HS-5 (cell line): ENCODE results near the gene FAM174A.

Source experiments
- DNase-seq: peaks from one replicate; pipeline ENCODE4 v3.0.0-alpha.2; 2012; ENCODE audit warnings: low read depth

FAM174A gene

DNA sequence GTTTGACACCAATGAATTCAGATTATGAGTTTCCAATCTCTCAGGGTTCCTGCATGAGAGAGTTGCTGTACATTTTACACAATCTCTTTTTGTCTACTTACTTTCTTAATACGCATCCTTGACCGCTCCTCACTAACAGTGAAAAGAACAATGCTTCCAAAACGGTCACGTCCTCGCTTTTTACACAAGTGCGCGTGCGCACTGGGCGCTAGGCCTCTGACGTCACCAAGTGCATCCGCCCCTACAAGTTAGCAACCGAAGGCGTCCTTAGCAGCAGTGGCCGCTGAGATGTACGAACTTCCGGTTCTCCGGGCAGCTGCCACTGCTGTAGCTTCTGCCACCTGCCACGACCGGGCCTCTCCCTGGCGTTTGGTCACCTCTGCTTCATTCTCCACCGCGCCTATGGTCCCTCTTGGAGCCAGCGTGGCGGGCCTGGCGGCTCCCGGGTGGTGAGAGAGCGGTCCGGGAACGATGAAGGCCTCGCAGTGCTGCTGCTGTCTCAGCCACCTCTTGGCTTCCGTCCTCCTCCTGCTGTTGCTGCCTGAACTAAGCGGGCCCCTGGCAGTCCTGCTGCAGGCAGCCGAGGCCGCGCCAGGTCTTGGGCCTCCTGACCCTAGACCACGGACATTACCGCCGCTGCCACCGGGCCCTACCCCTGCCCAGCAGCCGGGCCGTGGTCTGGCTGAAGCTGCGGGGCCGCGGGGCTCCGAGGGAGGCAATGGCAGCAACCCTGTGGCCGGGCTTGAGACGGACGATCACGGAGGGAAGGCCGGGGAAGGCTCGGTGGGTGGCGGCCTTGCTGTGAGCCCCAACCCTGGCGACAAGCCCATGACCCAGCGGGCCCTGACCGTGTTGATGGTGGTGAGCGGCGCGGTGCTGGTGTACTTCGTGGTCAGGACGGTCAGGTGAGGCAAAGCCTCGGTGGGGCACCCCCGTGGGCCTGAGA lies at the start of gene FAM174A:
TSS of gene FAM174A (plus strand) at position 315 of the 946 bp plus-strand sequence. CDS start at position 472, 157 bp downstream.
- peak; percentile 90 for DNase-seq

DNA sequence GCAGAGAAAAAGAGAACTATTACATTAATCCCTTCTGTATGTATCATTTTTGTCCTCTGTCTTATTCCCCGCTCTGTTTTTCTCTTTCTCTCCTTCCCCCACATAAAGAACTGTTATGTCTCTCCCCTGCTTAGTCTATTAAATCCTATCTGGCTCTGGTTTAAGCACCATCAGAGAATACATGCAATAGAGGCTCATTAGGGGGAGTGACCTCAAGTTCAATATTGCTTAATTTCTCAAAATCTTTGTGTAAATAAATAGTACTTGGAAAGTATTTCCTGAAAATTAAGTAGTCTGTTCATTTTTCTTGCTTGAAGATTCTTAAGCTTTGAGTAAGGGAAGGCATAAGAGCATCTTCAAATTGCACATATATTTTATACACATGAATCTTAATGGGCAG lies 41.2 kb upstream of the FAM174A start:
- no peak for DNase-seq

DNA sequence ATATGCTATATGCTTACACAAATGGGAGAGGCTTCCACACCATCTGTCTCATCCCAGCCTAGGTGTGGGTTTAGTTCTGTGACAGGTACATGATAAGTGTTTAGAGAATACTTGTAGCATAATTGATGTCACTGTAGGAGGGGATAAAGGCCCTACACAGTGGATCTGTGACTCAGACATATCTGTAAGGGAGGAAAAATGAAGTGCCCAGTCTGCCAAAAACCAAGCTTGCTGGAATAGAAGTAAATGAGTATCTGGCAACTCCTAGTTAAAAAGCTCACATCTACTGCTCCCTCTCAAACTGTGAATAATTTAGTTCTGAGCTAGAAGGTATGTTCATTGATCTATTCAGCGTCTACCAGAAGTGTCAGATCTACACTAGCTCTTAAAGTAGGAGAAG lies 38.9 kb upstream of the FAM174A start:
- no peak for DNase-seq

DNA sequence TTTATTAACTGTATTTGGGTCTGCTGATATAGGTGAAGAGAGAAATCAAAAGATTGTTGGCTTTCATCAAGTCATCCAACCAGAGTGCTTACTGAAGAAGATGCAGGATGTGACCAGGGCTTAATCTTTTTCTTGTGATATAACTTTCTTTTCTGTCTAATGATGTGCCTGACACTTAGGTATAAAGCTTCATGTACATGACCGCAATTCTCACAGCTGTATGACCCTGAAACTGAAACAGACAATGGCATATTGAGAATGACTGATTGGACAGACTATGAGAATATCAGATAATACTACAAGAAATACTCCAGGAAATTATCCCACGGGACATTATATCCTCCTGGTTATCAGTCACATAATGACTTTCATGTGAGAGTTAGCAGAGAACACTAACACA lies 32.5 kb upstream of the FAM174A start:
- no peak for DNase-seq

DNA sequence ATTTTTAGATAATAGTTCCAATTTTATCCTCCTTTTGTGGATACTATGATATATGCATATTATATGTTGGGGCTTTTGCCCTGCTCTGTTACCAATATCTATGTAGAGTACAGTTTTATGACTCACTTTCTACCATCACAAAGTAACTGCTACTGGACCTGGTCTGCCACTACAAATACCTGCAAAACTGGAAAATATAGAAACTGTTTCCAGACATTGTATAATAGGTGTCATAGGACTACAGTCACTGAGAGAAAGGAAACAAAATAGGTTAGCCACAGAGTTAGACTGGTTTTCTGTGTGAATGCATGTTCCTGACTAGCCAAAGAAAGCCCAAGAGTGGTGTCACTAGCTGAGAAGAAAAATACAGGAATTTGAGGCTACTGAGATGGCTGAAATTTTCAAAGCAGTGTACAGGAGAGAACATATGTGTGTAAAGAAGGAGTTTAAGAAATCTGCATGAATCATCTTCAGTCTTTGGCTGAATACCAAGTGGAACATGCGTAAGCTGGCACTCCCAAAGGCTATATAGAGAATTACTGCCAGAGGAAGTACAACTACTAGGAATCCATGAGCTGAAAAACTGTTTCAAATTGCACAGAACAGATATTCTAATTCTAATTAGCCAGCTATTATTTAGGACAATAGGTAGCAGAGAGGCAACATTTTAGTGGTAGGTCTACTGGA lies 29.0 kb upstream of the FAM174A start:
- peak; percentile 80 for DNase-seq

DNA sequence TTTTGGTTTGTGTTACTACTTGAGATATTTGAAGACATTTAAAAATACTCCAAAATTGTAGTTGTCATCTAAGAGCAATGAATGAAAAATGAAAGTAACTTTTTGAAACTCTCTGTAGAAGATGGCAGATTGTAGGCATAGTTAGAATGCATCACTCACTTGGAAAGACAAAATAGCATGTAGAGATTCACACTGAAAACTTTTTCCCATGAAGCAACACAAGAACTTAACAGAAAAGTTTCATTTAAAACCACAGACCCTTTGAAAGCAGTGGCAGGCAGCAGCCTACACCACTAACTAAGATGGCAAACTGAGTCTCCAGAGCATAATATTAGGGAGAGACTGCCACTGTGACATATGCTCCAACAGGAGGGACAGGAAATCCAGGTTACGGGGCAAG lies 18.9 kb upstream of the FAM174A start:
- DNase-seq = no peak

DNA sequence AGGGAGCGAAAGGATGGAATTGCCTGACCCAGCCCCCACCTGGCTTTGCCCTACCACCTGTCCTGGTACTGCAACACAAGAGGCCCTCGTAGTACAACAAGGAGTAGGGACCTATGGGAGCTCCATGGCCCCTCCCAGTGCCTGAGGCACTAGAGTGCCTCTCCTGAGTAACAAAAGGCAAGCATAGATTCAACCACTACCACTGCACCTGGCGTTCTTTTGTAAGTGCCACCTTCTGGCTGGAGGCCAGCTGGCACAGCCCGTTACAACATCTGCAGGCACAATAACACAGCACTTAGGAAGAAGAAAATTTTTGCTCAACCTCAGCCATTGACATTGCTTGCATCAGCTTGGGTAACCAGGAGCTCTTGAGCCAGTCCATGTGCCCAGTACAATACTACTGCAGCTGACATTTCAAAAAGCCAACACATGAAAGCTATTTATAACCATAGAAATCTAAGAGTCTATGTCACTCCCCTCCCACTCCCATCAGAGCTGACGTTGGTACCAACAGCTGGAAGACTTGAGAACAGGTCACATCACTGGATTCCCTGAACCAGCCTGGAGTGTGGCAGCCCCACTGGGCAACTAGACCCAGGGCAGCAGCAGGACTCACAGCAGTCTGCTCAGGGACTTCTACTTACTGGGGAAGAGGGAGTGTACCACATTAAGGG lies 17.7 kb upstream of the FAM174A start:
- DNase-seq = no peak

DNA sequence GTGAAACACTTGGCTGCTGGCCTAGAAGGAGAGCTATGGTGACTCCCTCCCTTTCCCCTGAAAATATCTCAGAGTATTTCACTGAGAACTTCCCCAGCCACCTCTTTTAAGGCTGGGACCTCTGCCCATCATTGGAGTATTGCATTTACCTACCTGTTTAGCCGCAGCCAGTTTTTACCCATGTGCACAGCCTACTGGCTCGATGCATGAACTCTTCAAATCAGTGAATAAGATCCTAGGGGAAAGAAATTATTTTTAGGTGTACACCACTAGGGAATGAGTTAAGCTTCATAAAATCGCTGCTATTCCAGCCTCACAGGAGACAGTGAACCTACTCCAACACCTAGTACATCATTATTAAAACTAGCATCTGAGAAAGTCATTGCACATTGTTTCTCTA lies 16.8 kb upstream of the FAM174A start:
- no peak for DNase-seq

DNA sequence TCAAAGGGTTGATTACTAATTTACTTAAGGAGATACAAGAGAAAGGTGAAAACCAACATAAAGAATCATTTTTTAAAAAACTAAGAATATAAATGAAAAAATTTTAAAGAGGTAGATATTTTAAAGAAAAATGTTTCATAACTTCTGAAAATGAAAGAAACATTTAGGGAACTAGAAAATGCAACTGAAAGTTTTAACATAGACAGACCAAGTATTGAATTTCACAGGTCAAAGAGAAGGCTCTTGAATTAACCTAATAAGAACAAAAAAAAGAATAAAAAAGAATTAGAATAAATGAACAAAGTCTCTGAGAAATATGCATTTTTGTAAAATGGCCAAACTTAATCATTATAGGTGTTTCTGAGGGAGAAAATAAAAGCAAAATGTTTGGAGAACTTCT lies 16.1 kb upstream of the FAM174A start:
- no peak for DNase-seq

DNA sequence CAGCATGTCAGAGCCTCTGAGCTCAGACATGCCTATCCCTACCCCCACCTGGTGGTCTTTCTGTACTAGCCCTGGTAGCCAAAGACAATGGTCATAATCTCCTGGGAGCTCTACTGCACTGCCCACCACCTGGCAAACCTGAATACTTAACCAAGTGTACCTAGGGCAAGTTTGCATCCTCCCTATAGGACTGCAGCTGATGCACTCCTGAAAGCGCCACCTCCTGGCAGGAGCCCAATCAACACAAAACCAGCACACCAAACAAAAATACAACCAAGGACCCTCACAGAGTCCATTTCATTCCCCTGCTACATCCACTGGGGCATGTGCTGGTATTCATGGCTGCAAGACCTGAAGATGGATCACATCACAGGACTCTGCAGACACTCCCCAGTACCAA lies 14.8 kb upstream of the FAM174A start:
- no peak for DNase-seq

DNA sequence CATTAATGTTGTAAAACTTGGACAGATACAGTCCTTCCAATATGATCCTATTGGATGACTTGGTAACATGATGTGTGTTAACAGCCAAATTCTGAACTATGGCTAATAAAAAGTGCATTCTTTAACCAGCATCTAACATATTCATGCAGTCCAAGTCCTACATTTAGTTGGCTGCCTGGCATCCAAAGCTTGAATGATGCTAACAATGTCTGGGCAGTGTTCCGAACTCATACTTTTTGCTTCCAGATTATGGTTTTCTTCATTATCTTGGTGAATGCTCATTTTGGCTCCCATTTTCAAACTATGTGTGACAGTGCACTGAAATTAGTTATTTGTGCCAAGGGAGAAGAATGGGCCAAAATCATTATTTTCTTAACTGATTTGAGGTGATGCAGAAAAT lies 2.8 kb downstream of the FAM174A start:
- DNase-seq = no peak

DNA sequence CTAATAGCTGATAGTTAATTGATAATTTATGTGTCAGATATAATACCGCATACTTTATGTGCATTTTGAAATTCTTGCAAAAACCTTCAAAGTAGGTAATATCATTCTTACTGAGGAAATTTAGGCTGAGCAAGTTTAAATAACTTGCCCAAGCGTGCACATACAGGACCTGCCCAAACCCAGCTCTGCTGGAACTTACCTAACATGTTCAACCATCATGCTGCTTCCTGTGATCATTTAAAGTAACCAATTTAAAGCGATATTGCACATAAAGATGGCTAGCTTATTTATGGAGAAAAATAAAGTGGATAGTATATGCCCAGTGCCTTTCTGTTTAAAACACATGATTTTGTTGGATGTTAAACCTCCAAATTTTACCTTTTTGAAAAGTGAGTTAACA lies 4.3 kb downstream of the FAM174A start:
- no peak for DNase-seq

DNA sequence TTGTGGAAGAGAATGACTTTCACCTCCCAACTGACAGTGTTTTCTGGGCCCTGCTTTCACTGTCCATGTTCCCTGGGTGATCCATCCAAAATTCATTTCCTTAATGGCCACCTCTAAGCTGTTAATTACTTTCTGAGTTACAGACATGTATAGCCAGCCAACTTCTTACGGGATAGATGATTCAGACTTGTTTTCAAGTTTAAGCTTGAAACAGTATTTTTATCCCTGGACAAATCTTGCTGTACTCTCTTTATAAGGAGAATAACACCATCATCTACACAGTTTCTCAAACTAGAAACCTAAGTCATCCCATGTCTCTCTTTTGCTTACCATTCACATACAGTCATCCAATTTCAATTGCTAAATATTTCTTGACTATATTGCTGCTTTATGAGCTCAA lies 6.9 kb downstream of the FAM174A start:
- DNase-seq = no peak

DNA sequence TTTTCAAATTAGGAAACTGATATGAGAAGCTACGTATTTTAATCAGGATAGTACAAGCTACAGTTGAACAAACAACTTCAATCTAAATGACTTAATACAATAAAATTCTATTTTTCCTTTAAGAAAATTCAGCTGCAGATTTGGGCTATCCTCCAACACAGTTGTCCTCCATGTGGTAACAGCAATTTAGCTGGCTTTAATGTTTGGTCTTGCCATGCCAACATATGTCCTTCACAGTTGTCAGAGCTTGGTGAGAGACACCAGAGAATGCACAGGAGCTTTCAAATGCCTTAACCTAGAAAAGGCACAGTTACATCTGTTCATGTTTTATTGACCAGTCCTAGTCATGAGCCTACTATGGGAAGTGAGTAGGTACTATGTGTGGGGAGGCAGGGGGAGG lies 10.8 kb downstream of the FAM174A start:
- no peak for DNase-seq

DNA sequence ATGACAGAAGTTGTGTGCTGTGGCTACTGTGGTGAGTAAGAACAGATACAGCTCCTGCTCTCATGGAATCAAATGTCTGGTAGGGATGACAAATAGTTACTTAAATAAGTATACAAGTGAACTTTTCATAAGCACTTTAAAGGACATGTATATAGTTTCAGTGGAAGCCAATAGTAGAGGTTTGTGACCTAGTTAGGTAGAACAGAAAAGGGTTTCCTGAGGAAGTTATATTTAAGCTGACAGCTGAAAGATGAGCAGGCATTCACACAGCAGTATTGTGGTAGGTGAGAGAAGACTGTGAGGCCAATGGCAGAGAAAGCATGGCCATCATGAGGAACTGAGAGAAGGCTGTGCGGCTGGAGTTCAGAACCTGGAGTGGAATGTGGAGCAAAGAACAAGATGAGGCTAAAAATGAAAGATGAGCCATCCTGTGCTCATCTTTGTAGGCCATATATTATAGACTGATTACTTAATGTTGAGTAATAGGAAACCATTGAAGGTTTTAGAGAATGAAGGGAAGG lies 15.4 kb downstream of the FAM174A start:
- no peak for DNase-seq

DNA sequence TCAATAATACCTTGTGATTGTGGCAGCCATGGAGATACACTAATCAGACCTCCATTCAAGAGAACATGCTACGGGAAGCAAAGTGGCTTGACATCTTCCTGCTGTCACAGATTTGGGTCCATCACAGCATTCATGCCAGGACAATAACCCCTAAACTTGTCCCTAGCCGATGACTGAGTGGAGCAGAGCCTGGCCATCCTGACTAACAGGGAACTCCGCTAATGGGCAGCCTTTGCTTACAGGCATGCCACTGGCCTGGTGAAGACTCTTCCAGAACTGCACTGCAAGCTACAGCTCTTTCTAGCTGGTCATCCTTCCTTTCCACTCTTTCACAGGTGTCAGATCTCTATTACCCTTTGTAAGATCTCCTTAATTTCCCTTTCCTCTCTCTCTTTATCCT lies 16.0 kb downstream of the FAM174A start:
- no peak for DNase-seq

DNA sequence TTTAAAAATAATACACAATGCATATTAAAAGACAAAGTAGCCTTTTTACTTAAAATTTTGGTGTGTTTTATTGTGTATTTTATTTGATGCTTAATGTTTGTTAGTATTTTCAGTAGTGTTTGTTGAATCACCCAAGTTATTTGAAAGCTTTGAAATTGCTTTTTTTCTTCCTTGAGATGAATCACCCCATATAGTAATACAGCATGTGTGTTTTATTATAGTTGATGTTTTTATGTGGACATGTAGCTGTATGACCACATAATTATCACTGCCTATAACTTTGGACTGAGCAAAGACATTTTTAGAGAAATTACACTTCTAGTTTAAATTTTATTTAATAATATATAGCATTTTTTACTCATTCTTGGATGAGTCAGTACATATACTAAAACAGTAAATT lies 18.0 kb downstream of the FAM174A start:
- DNase-seq = no peak

DNA sequence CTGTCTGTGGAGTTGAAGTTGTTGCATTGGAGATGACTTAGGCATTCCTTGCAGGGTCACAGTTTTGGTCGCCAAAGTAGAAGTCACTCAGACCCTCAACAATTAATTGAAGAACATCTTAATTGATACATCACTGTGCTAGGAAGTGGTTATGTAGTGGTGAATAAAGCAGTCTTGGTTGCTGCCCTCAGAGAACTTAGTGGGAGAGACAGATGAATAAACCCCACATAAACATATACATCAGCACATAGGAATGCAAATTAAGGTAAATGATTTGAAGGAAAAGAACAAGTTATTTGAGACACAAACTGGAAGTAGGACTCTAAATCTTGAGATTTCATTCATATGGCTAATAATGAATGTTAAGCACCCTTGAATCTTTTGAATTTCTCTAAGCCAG lies 25.7 kb downstream of the FAM174A start:
- DNase-seq = no peak

DNA sequence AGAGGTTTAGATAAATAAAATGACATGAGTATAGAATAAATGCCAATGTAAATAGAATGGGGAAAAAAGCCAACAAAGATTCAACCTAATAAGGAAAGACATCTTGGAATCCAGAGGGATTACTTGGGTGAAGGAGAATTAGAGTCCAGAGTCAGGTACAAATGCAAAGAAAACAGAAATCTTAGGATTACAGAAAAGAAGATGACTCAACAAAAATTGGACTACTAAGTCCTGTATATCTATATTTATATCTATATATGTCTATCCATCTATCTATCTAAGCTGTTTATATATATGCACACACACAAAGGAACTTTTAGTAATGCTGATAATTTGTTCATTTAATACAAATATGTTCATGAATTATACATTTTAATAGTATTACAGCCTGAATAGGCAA lies 27.6 kb downstream of the FAM174A start:
- no peak for DNase-seq

DNA sequence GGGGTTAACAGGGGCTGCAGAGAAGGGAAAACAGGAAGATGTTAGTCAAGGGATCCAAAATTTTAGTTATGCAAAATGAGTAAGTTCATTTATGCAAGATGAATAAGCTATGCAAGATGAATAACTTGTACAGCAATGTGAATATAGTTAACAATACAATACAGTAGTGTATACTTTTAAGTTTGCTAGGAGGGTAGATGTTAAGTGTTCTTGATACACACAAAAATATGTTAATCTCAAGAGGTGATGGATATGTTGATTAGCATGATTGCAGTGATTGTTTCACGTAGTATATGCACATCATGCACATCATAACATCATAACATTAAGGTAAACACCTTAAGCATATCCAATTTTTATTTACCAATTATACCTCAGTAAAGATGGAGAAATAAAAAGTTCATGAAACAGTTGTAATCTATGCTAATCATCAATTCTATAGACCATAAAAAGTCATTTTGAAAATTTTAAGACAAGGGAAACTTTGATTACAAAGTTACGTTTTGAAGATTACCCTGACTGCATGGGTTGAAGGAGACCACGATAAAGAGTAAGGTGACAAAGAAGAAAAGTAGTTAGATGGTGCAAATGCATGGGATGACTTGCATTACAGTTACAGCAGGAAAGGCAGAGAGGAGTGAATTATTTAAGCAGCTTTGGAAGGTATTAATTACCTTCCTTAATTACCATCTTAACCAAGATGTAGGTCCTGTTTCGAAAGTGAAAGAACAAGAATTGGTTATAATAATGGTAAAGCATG lies 31.4 kb downstream of the FAM174A start:
- no peak for DNase-seq

DNA sequence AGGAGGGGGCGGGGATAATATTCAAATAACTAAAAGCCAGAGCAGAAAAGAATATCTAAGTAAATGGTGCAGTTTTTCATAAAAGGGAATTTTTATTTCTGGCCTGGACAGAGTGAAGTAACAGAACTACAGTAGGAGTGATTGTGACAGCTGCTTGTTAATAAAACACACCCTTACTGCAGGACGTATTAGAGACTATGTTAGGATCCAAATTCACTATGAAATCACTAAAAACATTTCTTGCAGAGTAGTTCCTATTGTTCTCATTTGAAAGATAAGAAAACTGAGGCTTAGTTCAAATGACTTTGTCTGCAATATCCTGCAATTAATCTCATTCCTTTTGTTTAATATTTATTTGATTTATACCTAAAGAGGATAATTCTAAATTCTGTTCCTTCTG lies 39.5 kb downstream of the FAM174A start:
- DNase-seq = no peak

DNA sequence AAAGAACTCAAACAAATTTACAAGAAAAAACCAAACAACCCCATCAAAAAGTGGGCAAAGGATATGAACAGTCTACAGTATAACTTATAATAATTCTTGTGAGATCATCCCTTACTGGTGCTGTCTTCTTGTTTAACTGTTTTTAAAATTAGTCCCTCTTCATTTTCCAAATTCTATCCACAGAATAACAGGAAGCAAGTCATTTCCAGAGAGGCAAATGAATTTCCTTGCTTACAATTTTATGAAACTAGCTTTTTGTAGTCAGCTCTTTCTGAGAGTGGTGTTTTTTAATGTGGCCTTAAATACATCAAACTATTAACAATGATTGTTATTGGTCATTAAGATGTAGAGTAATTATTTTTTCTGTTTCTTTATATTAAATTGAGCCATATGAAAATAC lies 40.6 kb downstream of the FAM174A start:
- DNase-seq = no peak
